Measurements from ENCODE around the gene BCL11A. TPM values are rescaled to one million over a fixed set of nuclear protein-coding genes. Genes with fewer than 3 reads are reported as not detected.

The BCL11A gene
- total RNA-seq, 1 experiment from 2014 or later, result 91.4 TPM

- no CpG with 5 or more reads among the region's 8 CpGs for WGBS (ENCODE audit: extremely low coverage, insufficient read length, low lambda C conversion rate)
- Histone ChIP-seq H3K9ac (ENCODE audit: extremely low read depth, insufficient read length, low read length) (no peak overlapping the region), H3T11ph (ENCODE audit: low read length) (no peak overlapping the region), H3K56ac (ENCODE audit: insufficient read length, low read depth, low read length) (no peak overlapping the region), H3K4ac (ENCODE audit: low read depth, low read length) (no peak overlapping the region), H2BK12ac (ENCODE audit: insufficient read length, low read depth, low read length) (no peak overlapping the region), H3K18ac (ENCODE audit: insufficient read length, low read depth, low read length) (no peak overlapping the region), H2BK120ac (ENCODE audit: low read depth, low read length, poor library complexity, severe bottlenecking) (no peak overlapping the region), H2AK5ac (ENCODE audit: insufficient read length, low read length) (no peak overlapping the region), H3K79me2 (ENCODE audit: insufficient read depth, low read length) (peaks cover 4% of the 10 kb centered on the region; the same call in 1 of the 2 replicates), H4K8ac (replicated peaks; ENCODE audit: insufficient read length, low read depth, low read length) (no peak overlapping the region), H3K27ac (ENCODE audit: insufficient read length, low read depth, low read length) (no peak overlapping the region), H2BK20ac (ENCODE audit: low read depth, low read length, poor library complexity, severe bottlenecking) (no peak overlapping the region), H2BK5ac (ENCODE audit: insufficient read length, low read length) (no peak overlapping the region), H2BK15ac (ENCODE audit: low read depth, low read length) (no peak overlapping the region), H3K23ac (ENCODE audit: insufficient read length, low read depth, low read length) (no peak overlapping the region), H3K23me2 (ENCODE audit: insufficient read length, low read depth, low read length, poor library complexity, severe bottlenecking) (no peaks in the 10 kb centered on the region), H3K9me3 (ENCODE audit: control insufficient read depth, low read depth, low read length) (no peaks in the 10 kb centered on the region), H3K27me3 (ENCODE audit: insufficient read depth, low read length) (no peaks in the 10 kb centered on the region), H2AFZ (ENCODE audit: low read length) (no peak overlapping the region), H4K5ac (ENCODE audit: insufficient read length, low read depth, low read length) (no peak overlapping the region), H3K4me1 (ENCODE audit: insufficient read depth, low read length) (no peaks in the 10 kb centered on the region; the same call in 1 of the 2 replicates), H3K4me2 (ENCODE audit: insufficient read depth, insufficient read length, low read length) (no peak overlapping the region), H4K91ac (ENCODE audit: insufficient read length, low read depth, low read length) (no peak overlapping the region), H3K79me1 (ENCODE audit: insufficient read depth, low read depth, low read length, poor library complexity, severe bottlenecking) (no peaks in the 10 kb centered on the region), H4K20me1 (ENCODE audit: control insufficient read depth, insufficient read depth, insufficient read length) (peaks cover 2% of the 10 kb centered on the region), H3K14ac (ENCODE audit: insufficient read depth, low read length) (no peak overlapping the region; the same call in 1 of the 2 replicates)
- no peak for DNase-seq
- no peaks in the 10 kb centered on the region for H3K27me3 Mint-ChIP-seq (ENCODE audit: low read depth)
- no peaks in the 10 kb centered on the region for H3K9me3 Mint-ChIP-seq
- H3K27ac Mint-ChIP-seq, result peak overlapping the region; percentile 10 to 57 (median 21); a peak in 1 of 7 replicates
- peaks cover 49 to 62% of the 10 kb centered on the region in 2 experiments for H3K4me1 Mint-ChIP-seq
- TF ChIP-seq CTCF (conservative IDR thresholded peaks at IDR 0.05), result no peak
- H3K36me3 Mint-ChIP-seq (ENCODE audit: insufficient read depth in 1 of 3, low read depth in 3 of 3), result peaks cover 4 to 38% (median 29%) of the 10 kb centered on the region in 3 experiments; a peak in 5 of 7 replicates
- H3K4me3 Mint-ChIP-seq, result no peak overlapping the region
Measured at GRCh38 chr2:60498127-60498815, 55.2 kb downstream of the BCL11A start.
